GM21786 (cell line): Measurements from ENCODE around the gene FGF22.
"Not testable (repeated sequence)": the region's sequence is repeated elsewhere in the genome, so short reads cannot be mapped to it uniquely, and the experiment has no call there.

ENCODE experiments used
- ATAC-seq: cut with Tn5 transposase; IDR thresholded peaks from one replicate; pipeline ENCODE4 v1.9.1; 2021; ENCODE audit not compliant: unreplicated experiment

FGF22 gene

GRCh38 chr19:620166-620862, 19.4 kb upstream of the FGF22 start:
- no peak for ATAC-seq

- not testable (repeated sequence) for ATAC-seq
Measured at GRCh38 chr19:621191-621590, 18.5 kb upstream of the FGF22 start.

DNA sequence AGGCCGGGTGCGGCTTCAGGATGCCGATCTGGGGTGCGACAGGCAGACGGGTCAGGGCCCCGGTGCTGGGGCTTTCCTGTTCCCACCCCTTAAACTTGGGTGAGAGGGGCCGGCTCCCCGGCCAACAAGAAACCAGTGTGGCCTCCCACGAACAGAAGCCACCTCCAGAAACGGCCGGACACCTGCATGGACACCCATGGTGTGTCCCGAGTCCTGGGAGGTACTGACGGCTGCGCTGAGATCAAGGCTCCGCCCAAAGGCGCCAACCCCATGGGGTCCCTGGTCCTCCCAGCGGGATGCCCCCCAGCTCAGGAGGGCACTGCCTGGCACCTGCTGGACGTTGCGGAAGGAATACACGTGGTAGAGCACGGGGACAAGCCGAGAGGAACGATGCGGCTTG, 17.9 kb upstream of the FGF22 start:
- no peak for ATAC-seq

DNA sequence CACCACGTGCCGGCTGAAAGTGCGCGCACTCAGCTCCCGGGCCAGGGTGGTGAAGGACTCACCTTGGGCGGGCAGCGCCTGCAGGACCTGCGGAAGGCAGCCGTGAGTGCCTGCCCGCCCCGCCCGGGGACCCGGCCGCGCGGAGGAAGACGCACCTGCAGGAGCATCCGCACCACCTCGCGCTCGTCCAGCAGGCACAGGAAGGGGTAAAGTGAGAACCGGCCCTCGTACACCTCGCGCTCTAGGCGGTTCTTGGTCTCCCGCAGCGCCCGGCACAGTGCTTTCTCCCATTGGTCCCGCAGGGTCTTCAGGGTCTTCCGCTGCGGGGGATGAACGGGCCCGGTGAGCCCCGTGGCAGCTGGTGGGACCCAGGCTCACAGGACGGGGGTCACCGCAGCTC, 17.0 kb upstream of the FGF22 start:
- ATAC-seq, result no peak

- ATAC-seq, result no peak
Measured at GRCh38 chr19:623175-623916, 16.3 kb upstream of the FGF22 start.

DNA sequence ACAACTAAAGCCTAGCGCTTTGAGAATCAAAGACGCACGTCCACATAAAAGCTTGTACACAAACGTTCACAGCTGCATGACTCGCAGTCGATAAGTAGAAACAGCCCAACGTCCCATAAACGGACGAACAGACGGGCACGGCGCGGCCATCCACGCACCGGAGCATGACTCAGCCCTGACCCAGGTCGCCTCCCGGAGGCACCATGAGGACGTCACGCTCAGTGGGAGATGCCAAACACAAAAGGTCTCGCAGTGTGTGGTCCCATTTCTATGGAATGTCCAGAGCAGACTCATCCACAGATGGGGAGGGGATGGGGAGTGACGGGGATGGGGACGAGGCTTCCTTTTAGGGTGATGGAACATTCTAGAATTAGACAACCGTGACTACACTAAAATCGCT, 15.7 kb upstream of the FGF22 start:
- no peak for ATAC-seq

- ATAC-seq, result no peak
Measured at GRCh38 chr19:624433-625109, 15.1 kb upstream of the FGF22 start.

- no peak for ATAC-seq
Measured at GRCh38 chr19:625257-625656, 14.4 kb upstream of the FGF22 start.

DNA sequence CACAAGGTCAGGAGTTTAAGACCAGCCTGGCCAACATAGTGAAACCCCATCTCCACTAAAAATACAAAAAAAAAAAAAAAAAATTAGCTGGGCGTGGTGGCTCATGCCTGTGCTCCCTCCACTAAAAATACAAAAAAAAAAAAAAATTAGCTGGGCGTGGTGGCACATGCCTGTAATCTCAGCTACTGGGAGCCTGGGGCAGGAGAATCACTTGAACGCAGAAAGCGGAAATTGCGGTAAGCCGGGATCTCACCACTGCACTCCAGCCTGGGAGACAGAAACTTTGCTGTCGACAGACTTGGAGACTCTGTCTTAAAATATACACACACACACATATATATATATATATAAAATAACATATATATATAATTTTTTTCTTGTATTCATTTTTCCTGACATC, 13.1 kb upstream of the FGF22 start:
- ATAC-seq, result not testable (repeated sequence)

DNA sequence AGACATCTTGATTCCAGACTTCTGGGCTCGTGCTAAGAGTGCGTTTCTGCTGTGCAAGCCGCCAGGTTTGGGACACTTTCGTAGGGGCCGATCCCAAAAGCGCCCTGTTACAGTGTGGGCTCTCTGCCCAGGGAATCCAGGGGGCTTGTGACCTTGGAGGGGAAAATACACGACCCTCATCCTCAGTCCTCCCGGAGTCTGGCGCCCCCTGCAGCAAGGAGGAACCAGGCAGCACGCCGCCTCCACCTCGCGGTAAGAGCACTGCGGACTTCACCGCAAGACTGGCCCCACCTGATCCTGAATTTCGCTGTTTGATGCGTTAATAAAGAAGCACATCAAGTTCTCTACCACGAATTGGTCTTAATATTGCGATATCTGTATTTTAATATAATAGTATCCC, 11.5 kb upstream of the FGF22 start:
- no peak for ATAC-seq

GRCh38 chr19:629515-629914, 10.2 kb upstream of the FGF22 start:
- ATAC-seq, result not testable (repeated sequence)

GRCh38 chr19:629961-630714, 9.5 kb upstream of the FGF22 start:
- no peak for ATAC-seq

DNA sequence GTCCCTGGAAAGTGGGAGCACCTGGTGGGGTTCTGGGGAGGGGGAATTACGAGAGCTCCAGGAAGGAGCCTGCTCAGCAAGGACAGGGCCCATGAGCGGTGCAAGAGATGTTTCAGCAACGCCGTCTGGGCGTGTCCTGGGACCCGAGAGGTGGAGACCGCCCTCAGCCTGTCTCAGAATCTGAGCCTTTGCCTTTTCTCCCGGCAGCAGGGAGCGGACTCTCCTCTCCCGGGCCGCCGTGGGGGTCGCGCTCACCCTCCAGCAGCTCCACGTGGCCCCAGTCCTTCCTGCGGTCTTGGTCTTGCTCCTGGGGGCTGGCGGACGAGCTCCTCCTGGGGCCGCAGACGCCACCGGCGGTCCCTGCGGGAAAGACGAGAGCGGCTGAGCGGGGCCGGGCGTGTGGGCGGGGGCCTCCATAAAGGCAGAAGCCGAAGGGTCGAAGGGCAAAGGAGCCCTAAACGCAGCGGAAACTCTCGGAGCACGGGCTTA, 7.1 kb upstream of the FGF22 start:
- ATAC-seq, result peak; percentile 7

DNA sequence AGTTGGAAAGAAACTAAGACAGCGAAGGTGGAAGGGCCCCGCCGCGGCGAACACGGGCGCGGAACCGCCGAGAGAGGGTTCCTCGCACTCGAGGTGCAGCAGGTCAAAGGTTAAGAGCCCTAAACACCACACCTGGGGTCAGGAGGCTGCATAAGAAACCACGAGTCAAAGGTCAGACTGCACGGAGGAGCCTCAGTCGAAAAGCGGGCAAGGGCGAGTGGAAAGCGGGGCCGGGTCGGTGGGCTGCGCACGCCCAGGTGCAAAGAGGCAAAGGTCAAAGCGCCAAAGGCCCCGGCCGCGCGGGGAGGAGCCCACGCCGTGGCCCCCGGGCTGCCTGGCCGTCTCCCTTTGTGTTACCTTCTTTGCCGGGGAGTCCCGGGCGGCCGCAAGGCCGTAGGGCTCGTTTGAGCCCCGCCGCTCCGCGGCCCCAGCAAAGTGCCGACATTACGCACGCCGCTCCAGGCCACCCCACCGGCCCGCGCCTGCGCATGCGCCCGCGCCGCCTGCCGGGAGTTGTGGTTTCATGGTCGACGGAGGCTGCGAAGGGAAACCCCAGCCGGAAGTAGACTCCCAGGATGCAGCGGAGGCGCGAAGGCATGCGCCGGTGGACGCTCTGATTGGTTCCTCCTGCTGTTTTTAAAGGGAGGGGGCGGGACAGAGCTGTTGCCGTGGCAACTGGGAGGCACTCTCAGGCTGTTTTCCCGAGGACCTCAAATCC, 6.5 kb upstream of the FGF22 start, which contains the start of gene POLRMT:
Gene POLRMT, minus strand, starts transcription at position 470 of the 718 bp plus-strand sequence. Its CDS starts 25 bp downstream, at position 445.
- ATAC-seq, result peak; percentile 77

- no peak for ATAC-seq
Measured at GRCh38 chr19:633786-634639, 5.7 kb upstream of the FGF22 start.

- no peak for ATAC-seq
Measured at GRCh38 chr19:634975-635652, 4.6 kb upstream of the FGF22 start.

DNA sequence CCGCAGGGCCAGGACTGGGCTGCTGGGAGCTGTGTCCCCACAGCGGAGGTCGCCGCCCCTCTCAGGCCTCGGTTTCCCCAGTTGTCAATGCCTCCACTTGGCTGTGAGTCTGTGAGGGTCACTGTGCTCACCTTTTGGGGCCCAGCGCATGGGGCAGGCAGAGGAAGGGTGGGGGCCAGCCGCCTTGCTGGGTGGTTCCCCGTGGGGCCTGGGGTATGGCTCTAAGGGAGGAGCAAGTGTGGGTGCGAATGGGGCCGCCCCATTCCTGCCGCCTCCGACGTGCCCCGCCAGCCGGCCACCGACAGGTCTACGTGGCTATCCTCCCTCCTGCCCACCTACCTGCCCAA, 800 bp upstream of the FGF22 start:
- no peak for ATAC-seq

GRCh38 chr19:640161-640558, 481 bp downstream of the FGF22 start:
- ATAC-seq, result no peak

DNA sequence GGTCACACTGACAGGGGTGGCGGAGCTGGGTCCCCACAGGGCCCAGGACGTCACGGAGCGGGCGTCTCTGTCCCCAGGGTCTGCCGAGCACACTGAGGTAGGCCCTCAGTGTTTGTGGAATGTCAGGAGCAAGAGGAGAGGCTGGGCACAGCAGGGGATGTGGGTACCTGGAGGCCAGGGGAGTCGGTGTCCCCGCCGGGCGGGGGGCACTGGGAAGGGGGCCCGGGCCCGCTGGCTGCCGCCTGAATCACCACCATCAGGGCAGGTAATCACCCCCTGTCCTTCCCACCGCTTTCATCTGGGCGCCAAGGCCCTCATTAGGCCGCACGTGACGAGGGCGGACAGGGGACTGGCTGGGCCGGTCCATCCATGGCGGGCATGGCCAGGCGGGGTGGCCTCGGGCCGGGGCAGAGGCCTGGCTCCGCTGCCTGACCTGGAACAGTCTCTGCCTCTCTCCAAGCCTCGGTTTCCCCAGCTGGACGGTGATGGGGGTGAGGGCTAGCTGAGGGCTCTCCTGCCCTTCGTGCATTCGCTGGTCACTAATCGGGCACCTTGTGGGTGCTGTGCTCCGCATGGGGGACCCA, 1.0 kb downstream of the FGF22 start:
- no peak for ATAC-seq
